Smooth muscle cell (in vitro differentiated cells): Measurements from ENCODE around the gene ZIC5. TPM values are rescaled to one million over a fixed set of nuclear protein-coding genes. Genes with fewer than 3 reads are reported as not detected.

ENCODE experiments used
- DNase-seq: peaks from one replicate; lab custom pipeline; 2025; ENCODE audit not compliant: unreplicated experiment; lab: John Stamatoyannopoulos, UW
- H2AFZ ChIP-seq: fragments of 200-600 bp; sonication (generic); 2 replicates; pipeline ENCODE4 v1.6.0; 2016; ENCODE audit warnings: antibody characterized with exemption, low read depth, mild to moderate bottlenecking
- H3F3A ChIP-seq: fragments of 200-600 bp; sonication (generic); 2 replicates; pipeline ENCODE4 v1.6.0; 2017; ENCODE audit warnings: antibody characterized with exemption, low read depth
- H3K27ac ChIP-seq: fragments of 200-600 bp; sonication (generic); 2 replicates; pipeline ENCODE4 v1.5.1; 2016; ENCODE audit warnings: low read depth, mild to moderate bottlenecking
- H3K27me3 ChIP-seq: fragments of 200-600 bp; sonication (generic); 2 replicates; pipeline ENCODE4 v1.6.1; 2016; ENCODE audit warnings: low read depth, mild to moderate bottlenecking
- H3K36me3 ChIP-seq: fragments of 200-600 bp; sonication (generic); 2 replicates; pipeline ENCODE4 v1.5.1; 2016; ENCODE audit warnings: low read depth
- H3K4me1 ChIP-seq: fragments of 200-600 bp; sonication (generic); 2 replicates; pipeline ENCODE4 v1.5.1; 2016; ENCODE audit warnings: low read depth
- H3K4me2 ChIP-seq: fragments of 200-600 bp; sonication (generic); 2 replicates; pipeline ENCODE4 v1.6.0; 2016; ENCODE audit warnings: mild to moderate bottlenecking
- H3K4me3 ChIP-seq: fragments of 200-600 bp; sonication (generic); 2 replicates; pipeline ENCODE4 v1.5.1; 2016; ENCODE audit warnings: mild to moderate bottlenecking
- H3K79me2 ChIP-seq: fragments of 200-600 bp; sonication (generic); 2 replicates; pipeline ENCODE4 v1.6.0; 2016; ENCODE audit warnings: low read depth, mild to moderate bottlenecking
- H3K9ac ChIP-seq: fragments of 200-600 bp; sonication (generic); 2 replicates; pipeline ENCODE4 v1.6.0; 2016; ENCODE audit warnings: low read depth
- H3K9me3 ChIP-seq: fragments of 200-600 bp; sonication (generic); replicated peaks from 2 replicates; pipeline ENCODE4 v1.5.1; 2016; ENCODE audit warnings: low read depth
- H4K20me1 ChIP-seq: fragments of 200-600 bp; sonication (generic); 2 replicates; pipeline ENCODE4 v1.6.0; 2016; ENCODE audit warnings: low read depth
- WGBS: methylation state at CpG from one replicate; pipeline ENCODE4 v1.1.7; 2016; ENCODE audit warnings: low lambda C conversion rate; 5-methylcytosine and 5-hydroxymethylcytosine counted together
- polyA plus RNA-seq: library from polyadenylated mRNA; unstranded; fragments of >200 nt; fragmentation: Nextera tagmentation; extraction: Ambion mirVana; gene quantifications from 2 replicates; pipeline ENCODE4 v1.2.1, GENCODE V29; 2016
- total RNA-seq: library from RNA; depleted of rRNA; stranded (reverse); fragments of >200 nt; gene quantifications from 2 replicates; pipeline ENCODE4 v1.2.3, GENCODE V29; 2014
- TF ChIP-seq, protein P1 (sequence below): fragments of 200-600 bp; sonication (generic); IDR thresholded peaks from 2 replicates; pipeline ENCODE4 v1.5.1; 2017; ENCODE audit warnings: borderline replicate concordance, mild to moderate bottlenecking, antibody characterized with exemption; ENCODE audit not compliant: insufficient read depth, poor library complexity, severe bottlenecking

The ZIC5 gene
- total and polyA plus RNA-seq, 2 experiments from 2014 or later = not detected

GRCh38 chr13:99963816-99964339 lies 7.7 kb downstream of the ZIC5 start:
- H4K20me1 ChIP-seq = no peaks in the 10 kb centered on the region
- H3K9me3 ChIP-seq = no peaks in the 10 kb centered on the region
- no peak overlapping the region for H3K27ac ChIP-seq
- no peaks in the 10 kb centered on the region for H3F3A ChIP-seq
- peaks cover 32% of the 10 kb centered on the region for H3K4me1 ChIP-seq
- no peaks in the 10 kb centered on the region for H3K79me2 ChIP-seq
- H3K4me2 ChIP-seq = no peak overlapping the region
- 74% methylated on average over 3 of the region's 3 CpGs for WGBS
- TF ChIP-seq, protein P1, sequence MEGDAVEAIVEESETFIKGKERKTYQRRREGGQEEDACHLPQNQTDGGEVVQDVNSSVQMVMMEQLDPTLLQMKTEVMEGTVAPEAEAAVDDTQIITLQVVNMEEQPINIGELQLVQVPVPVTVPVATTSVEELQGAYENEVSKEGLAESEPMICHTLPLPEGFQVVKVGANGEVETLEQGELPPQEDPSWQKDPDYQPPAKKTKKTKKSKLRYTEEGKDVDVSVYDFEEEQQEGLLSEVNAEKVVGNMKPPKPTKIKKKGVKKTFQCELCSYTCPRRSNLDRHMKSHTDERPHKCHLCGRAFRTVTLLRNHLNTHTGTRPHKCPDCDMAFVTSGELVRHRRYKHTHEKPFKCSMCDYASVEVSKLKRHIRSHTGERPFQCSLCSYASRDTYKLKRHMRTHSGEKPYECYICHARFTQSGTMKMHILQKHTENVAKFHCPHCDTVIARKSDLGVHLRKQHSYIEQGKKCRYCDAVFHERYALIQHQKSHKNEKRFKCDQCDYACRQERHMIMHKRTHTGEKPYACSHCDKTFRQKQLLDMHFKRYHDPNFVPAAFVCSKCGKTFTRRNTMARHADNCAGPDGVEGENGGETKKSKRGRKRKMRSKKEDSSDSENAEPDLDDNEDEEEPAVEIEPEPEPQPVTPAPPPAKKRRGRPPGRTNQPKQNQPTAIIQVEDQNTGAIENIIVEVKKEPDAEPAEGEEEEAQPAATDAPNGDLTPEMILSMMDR = no peak
- no peaks in the 10 kb centered on the region for H3K36me3 ChIP-seq
- DNase-seq = no peak
- H3K27me3 ChIP-seq = peaks cover 100% of the 10 kb centered on the region
- no peak overlapping the region for H2AFZ ChIP-seq
- H3K4me3 ChIP-seq = no peak overlapping the region
- H3K9ac ChIP-seq = no peak overlapping the region

- TF ChIP-seq, protein P1 = no peak
- WGBS = 68% methylated on average over 1 of the region's 1 CpG
- Histone ChIP-seq H3K4me2 (no peak overlapping the region), H3K9me3 (no peaks in the 10 kb centered on the region), H3K4me3 (no peak overlapping the region), H3K36me3 (no peaks in the 10 kb centered on the region), H3K79me2 (no peaks in the 10 kb centered on the region), H4K20me1 (no peaks in the 10 kb centered on the region), H3K27me3 (peaks cover 100% of the 10 kb centered on the region), H3K4me1 (peaks cover 33% of the 10 kb centered on the region), H3K27ac (no peak overlapping the region), H3F3A (no peaks in the 10 kb centered on the region), H3K9ac (no peak overlapping the region), H2AFZ (no peak overlapping the region)
- DNase-seq = no peak
Observed at GRCh38 chr13:99962242-99962641, 9.3 kb downstream of the ZIC5 start.

GRCh38 chr13:99961636-99962035 lies 9.9 kb downstream of the ZIC5 start:
- Histone ChIP-seq H3K36me3 (no peaks in the 10 kb centered on the region), H3K4me2 (no peak overlapping the region), H3K27ac (no peak overlapping the region), H3K79me2 (no peaks in the 10 kb centered on the region), H3K4me3 (no peak overlapping the region), H3K9me3 (no peaks in the 10 kb centered on the region), H3K4me1 (peaks cover 33% of the 10 kb centered on the region), H4K20me1 (no peaks in the 10 kb centered on the region), H3K9ac (no peak overlapping the region), H3F3A (no peaks in the 10 kb centered on the region), H3K27me3 (peaks cover 100% of the 10 kb centered on the region), H2AFZ (no peak overlapping the region)
- TF ChIP-seq, protein P1 = no peak
- no peak for DNase-seq
- 76% methylated on average over 8 of the region's 8 CpGs for WGBS

DNA sequence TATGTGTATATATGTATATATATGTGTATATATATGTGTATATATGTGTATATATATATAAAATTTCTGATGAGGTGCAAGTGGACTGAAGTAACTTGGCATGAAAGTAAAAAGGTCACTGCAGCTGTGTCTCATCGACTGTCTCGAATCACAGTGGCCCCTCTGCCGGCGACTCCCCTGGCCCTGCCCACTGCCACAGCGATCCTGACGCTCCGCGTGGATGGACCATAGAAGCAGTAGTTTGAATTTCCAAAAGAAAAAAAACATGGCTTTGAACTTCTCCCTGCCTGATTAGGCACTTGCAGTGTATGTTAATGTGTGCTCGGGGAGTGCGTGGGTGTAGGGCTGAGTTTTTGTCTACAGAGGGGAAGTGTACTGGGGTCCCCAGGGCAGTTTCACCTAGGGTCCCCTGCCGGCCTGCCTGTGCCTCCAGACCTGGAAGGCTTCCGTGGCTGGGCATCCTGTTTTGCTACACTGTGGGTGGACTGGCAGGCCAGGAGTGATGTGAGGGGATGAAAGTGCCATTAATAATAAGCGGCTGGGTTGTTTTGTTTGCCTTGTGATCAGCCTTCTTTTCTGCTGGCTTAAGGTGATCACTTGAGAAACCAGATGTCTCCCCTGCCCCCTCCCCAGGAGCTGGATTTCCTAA lies 10.8 kb downstream of the ZIC5 start:
- Histone ChIP-seq H3K9me3 (no peaks in the 10 kb centered on the region), H3K27me3 (peaks cover 100% of the 10 kb centered on the region), H4K20me1 (no peaks in the 10 kb centered on the region), H2AFZ (no peak overlapping the region), H3K9ac (no peak overlapping the region), H3K4me2 (no peak overlapping the region), H3K4me3 (no peak overlapping the region), H3K36me3 (no peaks in the 10 kb centered on the region), H3K4me1 (peaks cover 33% of the 10 kb centered on the region), H3F3A (no peaks in the 10 kb centered on the region), H3K79me2 (no peaks in the 10 kb centered on the region), H3K27ac (no peak overlapping the region)
- no peak for DNase-seq
- 18% methylated on average over 13 of the region's 13 CpGs for WGBS
- TF ChIP-seq, protein P1 = no peak
